SJSA1 (cell line): ENCODE data around the gene DNAH8. TPM values are rescaled to one million over a fixed set of nuclear protein-coding genes. Genes with fewer than 3 reads are reported as not detected.

Source experiments
- DNase-seq, 2 experiments: peaks; one replicate each; pipeline ENCODE4 v3.0.0-alpha.2; 2015 to 2020; ENCODE audit warnings: low spot score in 2 of 2, low read depth in 1 of 2
- H3K27ac ChIP-seq: fragments of 250-450 bp; sonication (Bioruptor Pico); 2 replicates; pipeline ENCODE4 v1.5.1; 2020; ENCODE audit warnings: mild to moderate bottlenecking, moderate library complexity
- H3K27me3 ChIP-seq: fragments of 250-450 bp; sonication (Bioruptor Pico); replicated peaks from 2 replicates; pipeline ENCODE4 v1.5.1; 2020; ENCODE audit warnings: mild to moderate bottlenecking, moderate library complexity
- H3K36me3 ChIP-seq: fragments of 250-450 bp; sonication (Bioruptor Pico); 2 replicates; pipeline ENCODE4 v1.5.1; 2020; ENCODE audit warnings: mild to moderate bottlenecking
- H3K4me1 ChIP-seq: fragments of 250-450 bp; sonication (Bioruptor Pico); replicated peaks from 2 replicates; pipeline ENCODE4 v1.6.1; 2021; ENCODE audit warnings: mild to moderate bottlenecking
- H3K4me3 ChIP-seq: fragments of 250-450 bp; sonication (Bioruptor Pico); 2 replicates; pipeline ENCODE4 v1.5.1; 2020; ENCODE audit warnings: mild to moderate bottlenecking
- H3K9me3 ChIP-seq: fragments of 250-450 bp; sonication (Bioruptor Pico); replicated peaks from 2 replicates; pipeline ENCODE4 v1.5.1; 2020; ENCODE audit warnings: mild to moderate bottlenecking
- total RNA-seq: library from RNA; depleted of rRNA; stranded (reverse); fragments of >200 nt; shearing (Covaris generic); gene quantifications from 2 replicates; pipeline ENCODE4 v1.2.3, GENCODE V29; 2014

The DNAH8 gene
- total RNA-seq, 1 experiment from 2014 or later = not detected

DNA sequence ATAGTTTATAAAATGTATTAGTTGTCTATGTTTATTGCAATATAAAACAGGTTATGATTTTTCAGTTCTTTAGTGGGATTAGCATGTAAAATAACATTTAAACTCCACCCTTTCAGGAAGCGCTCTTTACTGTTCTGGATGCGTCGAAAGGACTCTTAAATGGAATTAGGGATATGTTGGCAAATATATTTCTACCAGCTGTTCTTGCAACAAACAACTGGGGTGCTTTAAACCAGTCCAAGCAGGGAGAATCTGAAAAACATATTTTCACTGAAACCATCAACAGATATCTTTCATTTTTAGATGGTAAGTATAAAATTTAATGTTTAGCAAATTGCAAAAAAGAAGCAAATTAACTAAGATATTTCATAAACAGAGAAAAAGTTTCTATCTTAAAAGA, 21.8 kb downstream of the DNAH8 start:
- Histone ChIP-seq H3K27ac (no peak overlapping the region), H3K4me1 (no peaks in the 10 kb centered on the region), H3K4me3 (no peak overlapping the region), H3K27me3 (peaks cover 12% of the 10 kb centered on the region; the same call in 1 of the 2 replicates), H3K36me3 (no peaks in the 10 kb centered on the region), H3K9me3 (no peaks in the 10 kb centered on the region; the same call in 1 of the 2 replicates)
- DNase-seq = no peak

- peaks cover 14% of the 10 kb centered on the region for H3K27me3 ChIP-seq
Measured at GRCh38 chr6:38738261-38738660, 23.1 kb downstream of the DNAH8 start.

DNA sequence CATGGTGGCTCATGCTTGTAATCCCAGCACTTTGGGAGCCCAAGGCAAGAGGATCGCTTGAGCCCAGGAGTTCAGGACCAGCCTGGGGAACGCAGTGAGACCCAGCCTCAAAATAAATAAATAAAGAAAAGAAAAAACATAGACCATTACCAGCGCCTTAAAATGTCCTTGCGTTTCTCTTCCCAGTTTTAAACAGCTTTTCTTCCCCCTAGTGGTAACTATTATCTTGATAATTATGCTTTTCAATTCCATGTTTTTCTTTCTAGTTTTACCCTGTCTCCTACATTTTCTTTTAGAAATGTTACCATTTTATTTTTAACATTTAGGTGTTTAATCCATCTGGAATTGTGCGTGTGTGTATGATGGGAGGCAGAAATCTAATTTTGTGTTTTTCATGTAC, 24.4 kb downstream of the DNAH8 start:
- no peak for DNase-seq
- Histone ChIP-seq H3K36me3 (no peaks in the 10 kb centered on the region), H3K27ac (no peak overlapping the region), H3K4me1 (no peaks in the 10 kb centered on the region), H3K9me3 (no peaks in the 10 kb centered on the region; the same call in 1 of the 2 replicates), H3K27me3 (peaks cover 21% of the 10 kb centered on the region), H3K4me3 (no peak overlapping the region)

More at GRCh38 chr6:38738261-38738660, 23.1 kb downstream of the DNAH8 start:
- no peaks in the 10 kb centered on the region for H3K36me3 ChIP-seq
- no peak for DNase-seq
- H3K4me1 ChIP-seq = no peaks in the 10 kb centered on the region
- no peak overlapping the region for H3K27ac ChIP-seq
- no peak overlapping the region for H3K4me3 ChIP-seq
- H3K9me3 ChIP-seq = no peaks in the 10 kb centered on the region; the same call in 1 of the 2 replicates

- Histone ChIP-seq H3K27me3 (peaks cover 2% of the 10 kb centered on the region; the same call in 1 of the 2 replicates), H3K4me3 (no peak overlapping the region), H3K36me3 (no peaks in the 10 kb centered on the region), H3K4me1 (no peaks in the 10 kb centered on the region), H3K9me3 (no peaks in the 10 kb centered on the region; the same call in 1 of the 2 replicates), H3K27ac (no peak overlapping the region)
- DNase-seq = no peak
Measured at GRCh38 chr6:38749473-38749872, 34.4 kb downstream of the DNAH8 start.

- no peaks in the 10 kb centered on the region; the same call in 1 of the 2 replicates for H3K27me3 ChIP-seq
- H3K4me3 ChIP-seq = no peak overlapping the region
- no peak overlapping the region for H3K27ac ChIP-seq
- H3K9me3 ChIP-seq = no peaks in the 10 kb centered on the region; the same call in 1 of the 2 replicates
- no peaks in the 10 kb centered on the region for H3K36me3 ChIP-seq
- DNase-seq = no peak
- H3K4me1 ChIP-seq = no peaks in the 10 kb centered on the region
Measured at GRCh38 chr6:38750968-38751615, 36.0 kb downstream of the DNAH8 start.

- Histone ChIP-seq H3K27me3 (no peaks in the 10 kb centered on the region), H3K36me3 (no peaks in the 10 kb centered on the region), H3K9me3 (no peaks in the 10 kb centered on the region), H3K27ac (no peak overlapping the region), H3K4me1 (no peaks in the 10 kb centered on the region), H3K4me3 (no peak overlapping the region)
- no peak for DNase-seq
Measured at GRCh38 chr6:38753707-38754106, 38.6 kb downstream of the DNAH8 start.

- Histone ChIP-seq H3K36me3 (no peaks in the 10 kb centered on the region), H3K27ac (no peak overlapping the region), H3K4me1 (no peaks in the 10 kb centered on the region), H3K4me3 (no peak overlapping the region), H3K27me3 (no peaks in the 10 kb centered on the region), H3K9me3 (no peaks in the 10 kb centered on the region)
- DNase-seq = no peak
Measured at GRCh38 chr6:38755207-38755606, 40.1 kb downstream of the DNAH8 start.

DNA sequence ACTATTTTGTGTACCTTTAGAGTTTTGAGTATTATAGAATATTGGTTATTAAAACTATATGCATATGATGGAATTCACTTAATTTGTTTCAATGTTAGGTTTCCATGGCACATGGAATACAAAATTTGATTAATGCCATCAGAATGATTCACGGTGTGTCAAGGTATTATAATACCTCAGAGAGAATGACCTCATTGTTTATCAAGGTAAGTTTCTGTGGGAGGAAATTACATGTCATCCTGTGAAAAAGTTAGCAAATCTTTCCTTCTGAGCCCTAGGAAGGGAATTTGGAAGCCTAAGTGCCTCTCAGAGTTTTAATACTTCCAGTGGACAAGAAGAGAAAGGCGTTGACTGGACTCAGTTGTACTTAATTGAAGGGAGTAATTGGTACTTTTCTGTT, 40.8 kb downstream of the DNAH8 start:
- no peaks in the 10 kb centered on the region for H3K27me3 ChIP-seq
- H3K27ac ChIP-seq = no peak overlapping the region
- no peaks in the 10 kb centered on the region for H3K4me1 ChIP-seq
- H3K36me3 ChIP-seq = no peaks in the 10 kb centered on the region
- no peak overlapping the region for H3K4me3 ChIP-seq
- no peak for DNase-seq
- H3K9me3 ChIP-seq = no peaks in the 10 kb centered on the region

- Histone ChIP-seq H3K4me3 (no peak overlapping the region), H3K36me3 (no peaks in the 10 kb centered on the region), H3K9me3 (no peaks in the 10 kb centered on the region), H3K27me3 (peaks cover 3% of the 10 kb centered on the region; the same call in 1 of the 2 replicates), H3K4me1 (no peaks in the 10 kb centered on the region), H3K27ac (no peak overlapping the region)
- DNase-seq = no peak
Measured at GRCh38 chr6:38760097-38760496, 45.0 kb downstream of the DNAH8 start.

DNA sequence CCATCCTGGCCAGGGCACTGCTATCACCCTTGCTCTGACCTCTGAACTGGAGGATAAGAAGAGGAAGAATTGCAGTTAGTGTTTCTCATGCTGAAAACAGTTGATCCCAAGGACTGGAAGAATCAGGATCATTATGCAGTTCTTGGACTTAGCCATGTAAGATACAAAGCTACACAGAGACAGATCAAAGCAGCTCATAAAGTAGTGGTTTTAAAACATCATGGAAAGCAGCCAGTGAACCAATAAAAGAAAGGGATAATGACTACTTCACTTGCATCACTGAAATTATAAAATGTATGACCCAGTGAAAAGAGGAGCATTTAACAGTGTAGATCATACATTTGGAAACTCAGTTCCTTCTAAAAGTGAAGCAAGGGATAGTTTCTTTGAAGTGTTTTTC, 47.7 kb downstream of the DNAH8 start:
- Histone ChIP-seq H3K4me3 (no peak overlapping the region), H3K9me3 (no peaks in the 10 kb centered on the region), H3K4me1 (no peaks in the 10 kb centered on the region), H3K36me3 (no peaks in the 10 kb centered on the region), H3K27me3 (peaks cover 10% of the 10 kb centered on the region), H3K27ac (no peak overlapping the region)
- DNase-seq = no peak

DNA sequence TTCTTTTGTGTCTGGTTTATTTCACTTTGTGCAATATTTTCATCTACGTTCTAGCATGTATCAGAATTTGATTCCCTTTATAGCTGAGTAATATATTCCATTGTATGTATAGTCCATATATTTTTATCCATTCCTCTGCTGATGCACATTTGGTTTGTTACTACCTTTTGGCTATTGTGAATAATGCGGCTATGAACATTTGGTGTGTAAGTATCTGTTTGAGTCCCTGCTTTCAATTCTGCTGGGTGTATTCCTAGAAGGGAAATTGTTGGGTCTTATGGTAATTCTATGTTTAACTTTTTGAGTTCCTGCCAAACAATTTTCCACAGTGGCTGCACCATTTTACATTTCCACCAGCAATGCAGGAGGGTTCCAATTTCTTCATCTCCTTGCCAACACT, 52.4 kb downstream of the DNAH8 start:
- H3K4me1 ChIP-seq = no peaks in the 10 kb centered on the region
- DNase-seq = no peak
- H3K9me3 ChIP-seq = no peaks in the 10 kb centered on the region
- H3K36me3 ChIP-seq = no peaks in the 10 kb centered on the region
- peaks cover 10% of the 10 kb centered on the region for H3K27me3 ChIP-seq
- no peak overlapping the region for H3K4me3 ChIP-seq
- no peak overlapping the region for H3K27ac ChIP-seq

GRCh38 chr6:38773338-38773737, 58.2 kb downstream of the DNAH8 start:
- no peak overlapping the region for H3K27ac ChIP-seq
- no peak for DNase-seq
- no peaks in the 10 kb centered on the region for H3K36me3 ChIP-seq
- H3K4me1 ChIP-seq = no peaks in the 10 kb centered on the region
- no peaks in the 10 kb centered on the region for H3K27me3 ChIP-seq
- H3K9me3 ChIP-seq = no peaks in the 10 kb centered on the region
- H3K4me3 ChIP-seq = no peak overlapping the region

- no peak for DNase-seq
- Histone ChIP-seq H3K4me1 (no peaks in the 10 kb centered on the region), H3K27me3 (peaks cover 8% of the 10 kb centered on the region; the same call in 1 of the 2 replicates), H3K36me3 (no peaks in the 10 kb centered on the region), H3K4me3 (no peak overlapping the region), H3K27ac (no peak overlapping the region), H3K9me3 (no peaks in the 10 kb centered on the region)
Measured at GRCh38 chr6:38774929-38775707, 60.0 kb downstream of the DNAH8 start.

GRCh38 chr6:38775870-38776269, 60.8 kb downstream of the DNAH8 start:
- Histone ChIP-seq H3K27me3 (peaks cover 8% of the 10 kb centered on the region; the same call in 1 of the 2 replicates), H3K9me3 (no peaks in the 10 kb centered on the region), H3K36me3 (no peaks in the 10 kb centered on the region), H3K4me3 (no peak overlapping the region), H3K27ac (no peak overlapping the region), H3K4me1 (no peaks in the 10 kb centered on the region)
- no peak for DNase-seq
